ENCODE measurements around the gene NOC3L.

The NOC3L gene

GRCh38 chr10:94403380-94404213 lies 40.9 kb upstream of the NOC3L start:
- no peaks in the 10 kb centered on the region for H3K36me3 ChIP-seq (ENCODE audit: low read length)
- H2AFZ ChIP-seq (ENCODE audit: low read depth, low read length, severe bottlenecking), result peak overlapping the region; percentile 99
- H3K9me3 ChIP-seq (ENCODE audit: insufficient read depth, low read length), result no peaks in the 10 kb centered on the region
- peak overlapping the region; percentile 86 for H3K4me2 ChIP-seq (ENCODE audit: low read depth, low read length, poor library complexity, severe bottlenecking)
- no peaks in the 10 kb centered on the region for H3F3A ChIP-seq (ENCODE audit: insufficient read depth)
- H3K4me3 ChIP-seq (ENCODE audit: insufficient read depth, low read length, poor library complexity, severe bottlenecking), result peak overlapping the region; percentile 87
- H3K9ac ChIP-seq (ENCODE audit: low read length), result peak overlapping the region; percentile 67
- TF ChIP-seq CTCF (IDR thresholded peaks at IDR 0.05; ENCODE audit: insufficient read depth, low read length, poor library complexity, severe bottlenecking) (no peak), EZH2phosphoT487 (conservative IDR thresholded peaks at IDR 0.05; ENCODE audit: low read length) (no peak)
- H4K20me1 ChIP-seq (ENCODE audit: low read depth, low read length), result no peaks in the 10 kb centered on the region
- H3K27ac ChIP-seq (ENCODE audit: low read depth, low read length), result peak overlapping the region; percentile 44
- H3K9me2 ChIP-seq (replicated peaks; ENCODE audit: insufficient read depth, low read length), result no peaks in the 10 kb centered on the region
- no peaks in the 10 kb centered on the region for H3K79me2 ChIP-seq (ENCODE audit: insufficient read depth, low read length)
- H3K27me3 ChIP-seq (ENCODE audit: low read length), result no peaks in the 10 kb centered on the region

- Histone ChIP-seq H3K9me2 (replicated peaks; ENCODE audit: insufficient read depth, low read length) (no peaks in the 10 kb centered on the region), H4K20me1 (ENCODE audit: low read depth, low read length) (no peaks in the 10 kb centered on the region), H3K4me2 (ENCODE audit: low read depth, low read length, poor library complexity, severe bottlenecking) (peak overlapping the region; percentile 86), H3K79me2 (ENCODE audit: insufficient read depth, low read length) (no peaks in the 10 kb centered on the region), H3K4me3 (ENCODE audit: insufficient read depth, low read length, poor library complexity, severe bottlenecking) (peak overlapping the region; percentile 87), H3K27me3 (ENCODE audit: low read length) (no peaks in the 10 kb centered on the region), H2AFZ (ENCODE audit: low read depth, low read length, severe bottlenecking) (peak overlapping the region; percentile 99), H3K36me3 (ENCODE audit: low read length) (no peaks in the 10 kb centered on the region), H3F3A (ENCODE audit: insufficient read depth) (no peaks in the 10 kb centered on the region), H3K9ac (ENCODE audit: low read length) (peak overlapping the region; percentile 67), H3K9me3 (ENCODE audit: insufficient read depth, low read length) (no peaks in the 10 kb centered on the region), H3K27ac (ENCODE audit: low read depth, low read length) (peak overlapping the region; percentile 44)
- TF ChIP-seq CTCF (IDR thresholded peaks at IDR 0.05; ENCODE audit: insufficient read depth, low read length, poor library complexity, severe bottlenecking) (no peak), EZH2phosphoT487 (conservative IDR thresholded peaks at IDR 0.05; ENCODE audit: low read length) (0 out of 2 replicates have a peak, but pooled peaks have one; percentile 7)
Measured at GRCh38 chr10:94402843-94403379, 40.2 kb upstream of the NOC3L start.

- no peaks in the 10 kb centered on the region for H3K79me2 ChIP-seq (ENCODE audit: insufficient read depth, low read length)
- no peaks in the 10 kb centered on the region for H4K20me1 ChIP-seq (ENCODE audit: low read depth, low read length)
- H2AFZ ChIP-seq (ENCODE audit: low read depth, low read length, severe bottlenecking), result peak within 1 kb of the TSS; percentile 99
- peak within 1 kb of the TSS; percentile 44 for H3K27ac ChIP-seq (ENCODE audit: low read depth, low read length)
- H3K27me3 ChIP-seq (ENCODE audit: low read length), result no peaks in the 10 kb centered on the region
- no peaks in the 10 kb centered on the region for H3K9me3 ChIP-seq (ENCODE audit: insufficient read depth, low read length)
- no peaks in the 10 kb centered on the region for H3F3A ChIP-seq (ENCODE audit: insufficient read depth)
- H3K36me3 ChIP-seq (ENCODE audit: low read length), result no peaks in the 10 kb centered on the region
- peak within 1 kb of the TSS; percentile 86 for H3K4me2 ChIP-seq (ENCODE audit: low read depth, low read length, poor library complexity, severe bottlenecking)
- TF ChIP-seq EZH2phosphoT487 (conservative IDR thresholded peaks at IDR 0.05; ENCODE audit: low read length), result 0 out of 2 replicates have a peak, but pooled peaks have one; percentile 31
- no peak for TF ChIP-seq CTCF (IDR thresholded peaks at IDR 0.05; ENCODE audit: insufficient read depth, low read length, poor library complexity, severe bottlenecking)
- H3K4me3 ChIP-seq (ENCODE audit: insufficient read depth, low read length, poor library complexity, severe bottlenecking), result peak within 1 kb of the TSS; percentile 87
- H3K9ac ChIP-seq (ENCODE audit: low read length), result peak within 1 kb of the TSS; percentile 67
- H3K9me2 ChIP-seq (replicated peaks; ENCODE audit: insufficient read depth, low read length), result no peaks in the 10 kb centered on the region
Measured at GRCh38 chr10:94402204-94402842, 39.6 kb upstream of the NOC3L start, which contains the start of gene TBC1D12. Gene TBC1D12, plus strand, starts transcription at chr10:94402541. Its CDS starts 73 bp downstream, at chr10:94402614.

Measured in SU-DHL-6 (cell line).